Measurements from ENCODE around the gene MTRR.

MTRR gene

DNA sequence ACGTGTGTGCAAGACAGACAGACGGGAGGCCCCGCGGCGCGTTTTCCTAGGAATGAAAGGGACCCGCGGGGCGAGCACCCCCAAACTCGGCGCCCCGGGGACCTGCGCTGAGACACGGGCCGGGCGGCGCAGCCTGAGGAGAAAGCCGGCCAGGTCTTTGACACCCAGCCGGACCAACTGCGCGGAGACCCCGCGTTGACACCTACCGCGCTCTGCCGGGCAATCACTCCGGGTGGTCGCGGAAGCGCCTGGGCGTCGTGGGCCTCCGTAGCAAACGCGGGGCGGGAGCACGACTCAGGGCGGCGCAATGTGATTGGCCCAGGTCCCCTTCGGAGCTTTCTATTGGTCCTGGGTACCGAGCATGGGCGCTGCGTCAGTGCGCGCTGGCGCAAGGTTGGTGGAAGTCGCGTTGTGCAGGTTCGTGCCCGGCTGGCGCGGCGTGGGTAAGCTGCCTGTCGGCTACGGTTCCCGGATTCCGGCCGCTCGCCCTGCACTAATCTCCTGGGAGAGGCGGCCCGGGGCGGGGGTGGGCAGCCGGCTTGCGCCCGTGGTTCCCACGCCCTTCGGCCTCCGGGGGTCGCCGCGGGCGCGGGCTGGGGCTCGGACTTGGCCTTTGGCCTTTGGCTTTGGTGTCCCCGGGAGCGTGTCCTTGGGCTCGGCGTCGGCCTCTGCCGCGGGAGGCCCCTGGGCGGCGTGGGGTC is at the start of gene MTRR, which contains the start of gene FASTKD3:
MTRR (plus strand) TSS at position 376 of the 701 bp plus-strand sequence. CDS start 1,647 bp downstream, outside the sequence.
FASTKD3 (minus strand) TSS at position 259 of the 701 bp plus-strand sequence. CDS start 948 bp downstream, outside the sequence.
- Histone ChIP-seq H3K27ac (ENCODE audit: low read depth, low read length) (peak within 1 kb of the TSS; percentile 66), H3K4me3 (ENCODE audit: low read depth in 1 of 5, low read length in 5 of 5) (peak within 1 kb of the TSS; percentile 79 to 96 (median 91)), H3K9me3 (ENCODE audit: control insufficient read depth in 5 of 5, low read length in 5 of 5) (no peaks in the 10 kb centered on the region), H3K27me3 (ENCODE audit: control insufficient read depth in 5 of 5, insufficient read depth in 4 of 5, low read length in 5 of 5) (no peaks in the 10 kb centered on the region), H3K9ac (ENCODE audit: low read length in 5 of 5) (peak within 1 kb of the TSS; percentile 77 to 97 (median 92)), H3K36me3 (ENCODE audit: control insufficient read depth in 5 of 5, insufficient read depth in 5 of 5, low read length in 5 of 5) (peaks cover 1 to 17% (median 10%) of the 10 kb centered on the region in 5 donors), H3K4me1 (ENCODE audit: control insufficient read depth in 5 of 5, insufficient read depth in 5 of 5, low read length in 5 of 5) (peaks cover 2 to 36% (median 29%) of the 10 kb centered on the region in 5 donors)

DNA sequence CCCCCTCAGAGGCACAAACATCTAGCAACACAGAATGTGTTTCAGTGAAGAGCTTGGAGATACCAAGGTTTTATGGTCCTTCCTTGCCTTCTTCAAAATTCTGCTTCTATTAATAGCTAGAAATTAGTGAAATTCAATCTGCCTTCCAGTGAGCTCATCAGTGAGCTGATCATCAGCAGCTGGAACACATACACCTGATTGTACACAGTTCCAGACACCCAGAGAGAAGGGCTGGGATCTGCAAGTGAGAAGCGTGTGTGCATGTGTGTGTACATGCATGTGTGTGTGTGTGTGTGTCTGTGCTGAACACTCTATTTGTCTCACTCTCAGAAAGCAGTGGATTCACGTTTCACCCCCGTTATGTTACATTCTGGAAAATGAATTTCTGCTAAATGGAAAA is 46.5 kb upstream of the MTRR start:
- Histone ChIP-seq H3K4me3 (ENCODE audit: low read depth in 1 of 5, low read length in 5 of 5) (no peak overlapping the region), H3K9ac (ENCODE audit: low read length in 5 of 5) (no peak overlapping the region), H3K27me3 (ENCODE audit: control insufficient read depth in 5 of 5, insufficient read depth in 4 of 5, low read length in 5 of 5) (peaks cover 0 to 3% (median 0%) of the 10 kb centered on the region in 5 donors), H3K27ac (ENCODE audit: low read depth, low read length) (no peak overlapping the region), H3K36me3 (ENCODE audit: control insufficient read depth in 5 of 5, insufficient read depth in 5 of 5, low read length in 5 of 5) (no peaks in the 10 kb centered on the region), H3K4me1 (ENCODE audit: control insufficient read depth in 5 of 5, insufficient read depth in 5 of 5, low read length in 5 of 5) (peaks cover 0 to 7% (median 4%) of the 10 kb centered on the region in 5 donors), H3K9me3 (ENCODE audit: control insufficient read depth in 5 of 5, low read length in 5 of 5) (no peaks in the 10 kb centered on the region)

DNA sequence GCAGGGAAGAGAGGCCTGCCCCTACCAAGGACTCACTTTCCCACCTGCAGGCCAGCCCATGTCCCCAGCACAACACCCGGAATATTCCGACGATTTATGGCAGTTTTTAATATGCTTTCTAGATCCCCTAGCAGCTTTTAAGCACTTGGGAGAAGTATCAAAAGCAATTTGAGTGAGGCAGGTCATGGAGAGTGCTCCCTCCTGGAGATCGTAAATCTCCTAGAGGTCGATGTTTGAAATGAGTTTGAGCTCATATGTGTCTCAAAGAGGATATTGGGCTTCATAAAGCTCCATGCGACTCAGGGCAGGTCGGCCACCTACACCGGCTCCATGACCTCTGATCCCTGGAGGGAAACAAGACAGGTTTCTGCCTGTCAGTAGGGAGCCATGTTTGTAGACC is 45.4 kb upstream of the MTRR start:
- peaks cover 0 to 12% (median 5%) of the 10 kb centered on the region in 5 donors for H3K4me1 ChIP-seq (ENCODE audit: control insufficient read depth in 5 of 5, insufficient read depth in 5 of 5, low read length in 5 of 5)
- H3K27ac ChIP-seq (ENCODE audit: low read depth, low read length): no peak overlapping the region
- H3K9me3 ChIP-seq (ENCODE audit: control insufficient read depth in 5 of 5, low read length in 5 of 5): no peaks in the 10 kb centered on the region
- no peak overlapping the region for H3K4me3 ChIP-seq (ENCODE audit: low read depth in 1 of 5, low read length in 5 of 5)
- no peaks in the 10 kb centered on the region for H3K36me3 ChIP-seq (ENCODE audit: control insufficient read depth in 5 of 5, insufficient read depth in 5 of 5, low read length in 5 of 5)
- H3K27me3 ChIP-seq (ENCODE audit: control insufficient read depth in 5 of 5, insufficient read depth in 4 of 5, low read length in 5 of 5): peaks cover 0 to 3% (median 0%) of the 10 kb centered on the region in 5 donors
- no peak overlapping the region for H3K9ac ChIP-seq (ENCODE audit: low read length in 5 of 5)

DNA sequence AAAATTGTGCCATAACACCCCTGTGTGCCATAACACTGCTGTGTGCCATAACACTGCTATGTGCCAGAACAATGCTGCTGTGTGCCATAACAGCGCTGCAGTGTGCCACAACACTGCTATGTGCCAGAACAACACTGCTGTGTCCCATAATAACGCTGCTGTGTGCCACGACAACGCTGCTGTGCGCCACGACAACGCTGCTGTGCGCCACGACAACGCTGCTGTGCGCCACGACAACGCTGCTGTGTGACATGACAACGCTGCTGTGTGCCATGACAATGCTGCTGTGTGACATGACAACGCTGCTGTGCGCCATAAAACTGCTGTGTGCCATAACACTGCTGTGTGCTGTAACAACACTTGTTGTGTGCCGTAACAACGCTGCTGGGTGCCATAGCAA is 44.0 kb upstream of the MTRR start:
- peaks cover 0 to 3% (median 0%) of the 10 kb centered on the region in 5 donors for H3K27me3 ChIP-seq (ENCODE audit: control insufficient read depth in 5 of 5, insufficient read depth in 4 of 5, low read length in 5 of 5)
- H3K4me3 ChIP-seq (ENCODE audit: low read depth in 1 of 5, low read length in 5 of 5): no peak overlapping the region
- no peaks in the 10 kb centered on the region for H3K36me3 ChIP-seq (ENCODE audit: control insufficient read depth in 5 of 5, insufficient read depth in 5 of 5, low read length in 5 of 5)
- no peak overlapping the region for H3K9ac ChIP-seq (ENCODE audit: low read length in 5 of 5)
- peaks cover 0 to 12% (median 5%) of the 10 kb centered on the region in 5 donors for H3K4me1 ChIP-seq (ENCODE audit: control insufficient read depth in 5 of 5, insufficient read depth in 5 of 5, low read length in 5 of 5)
- H3K9me3 ChIP-seq (ENCODE audit: control insufficient read depth in 5 of 5, low read length in 5 of 5): no peaks in the 10 kb centered on the region
- no peak overlapping the region for H3K27ac ChIP-seq (ENCODE audit: low read depth, low read length)

DNA sequence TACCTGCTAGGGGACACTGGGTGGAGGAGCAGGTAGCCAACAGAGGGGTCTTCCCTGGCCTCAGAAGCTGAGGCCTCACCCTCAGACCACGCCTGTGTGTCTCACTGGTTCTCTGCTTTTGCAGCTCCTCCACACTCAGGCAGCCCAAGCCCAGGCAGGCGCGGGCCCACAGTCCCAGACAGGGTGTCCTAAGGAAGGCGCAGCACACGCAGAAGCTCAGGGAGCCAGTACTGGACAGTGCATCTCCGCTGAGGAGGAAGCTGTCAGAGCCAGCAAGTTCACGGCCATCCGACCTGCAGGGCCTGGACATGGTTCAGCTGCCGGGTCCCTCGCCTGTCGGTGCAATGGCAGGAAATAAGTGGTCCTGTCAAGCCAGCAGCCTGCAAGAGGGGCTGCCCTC is 43.3 kb upstream of the MTRR start:
- H3K9ac ChIP-seq (ENCODE audit: low read length in 5 of 5): no peak overlapping the region
- H3K27ac ChIP-seq (ENCODE audit: low read depth, low read length): no peak overlapping the region
- no peak overlapping the region for H3K4me3 ChIP-seq (ENCODE audit: low read depth in 1 of 5, low read length in 5 of 5)
- peaks cover 0 to 3% (median 0%) of the 10 kb centered on the region in 5 donors for H3K27me3 ChIP-seq (ENCODE audit: control insufficient read depth in 5 of 5, insufficient read depth in 4 of 5, low read length in 5 of 5)
- H3K36me3 ChIP-seq (ENCODE audit: control insufficient read depth in 5 of 5, insufficient read depth in 5 of 5, low read length in 5 of 5): no peaks in the 10 kb centered on the region
- peaks cover 0 to 12% (median 5%) of the 10 kb centered on the region in 5 donors for H3K4me1 ChIP-seq (ENCODE audit: control insufficient read depth in 5 of 5, insufficient read depth in 5 of 5, low read length in 5 of 5)
- no peaks in the 10 kb centered on the region for H3K9me3 ChIP-seq (ENCODE audit: control insufficient read depth in 5 of 5, low read length in 5 of 5)

DNA sequence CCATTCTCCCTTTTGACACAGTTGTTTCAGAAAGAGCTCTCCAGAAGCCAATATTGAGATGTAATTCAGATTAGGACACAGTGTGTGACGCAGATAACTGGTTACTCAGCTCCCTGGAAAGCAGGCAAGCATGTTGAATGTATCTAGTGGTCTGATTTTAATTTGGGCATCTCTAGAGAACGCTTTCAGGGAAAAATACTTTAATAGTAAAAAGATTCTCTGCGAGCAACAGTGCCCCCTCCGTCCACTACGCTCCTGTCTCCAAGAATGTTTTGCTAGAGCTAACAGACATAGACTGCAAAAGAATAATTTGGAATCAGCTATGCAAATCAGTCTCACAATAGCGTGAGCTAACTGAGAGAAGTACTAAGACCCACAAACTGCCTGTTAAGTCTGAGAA is 41.3 kb upstream of the MTRR start:
- Histone ChIP-seq H3K9me3 (ENCODE audit: control insufficient read depth in 5 of 5, low read length in 5 of 5) (no peaks in the 10 kb centered on the region), H3K4me3 (ENCODE audit: low read depth in 1 of 5, low read length in 5 of 5) (peak overlapping the region in 1 of 5 donors; percentile 4), H3K36me3 (ENCODE audit: control insufficient read depth in 5 of 5, insufficient read depth in 5 of 5, low read length in 5 of 5) (no peaks in the 10 kb centered on the region), H3K4me1 (ENCODE audit: control insufficient read depth in 5 of 5, insufficient read depth in 5 of 5, low read length in 5 of 5) (peaks cover 0 to 12% (median 5%) of the 10 kb centered on the region in 5 donors), H3K27me3 (ENCODE audit: control insufficient read depth in 5 of 5, insufficient read depth in 4 of 5, low read length in 5 of 5) (peaks cover 0 to 5% (median 0%) of the 10 kb centered on the region in 5 donors), H3K27ac (ENCODE audit: low read depth, low read length) (no peak overlapping the region), H3K9ac (ENCODE audit: low read length in 5 of 5) (no peak overlapping the region)

DNA sequence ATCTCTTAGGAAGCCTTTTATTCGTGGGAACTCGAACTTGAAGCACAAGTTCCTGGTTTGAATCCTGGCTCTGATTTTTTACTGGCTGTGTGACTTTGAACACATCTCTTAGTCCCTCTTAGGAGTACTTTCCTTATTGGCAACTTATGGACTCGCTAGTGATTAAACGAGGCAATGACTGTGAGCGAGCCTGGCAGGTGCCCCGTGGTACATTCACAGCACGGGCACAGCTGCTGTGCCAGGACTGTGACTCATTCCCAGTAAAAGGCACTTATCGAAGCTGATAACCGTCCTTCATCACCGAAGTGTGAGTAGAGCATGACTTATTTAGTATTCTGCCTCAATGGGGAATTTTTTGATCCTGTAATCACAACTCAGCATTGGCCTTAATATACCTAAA is 40.7 kb upstream of the MTRR start:
- H3K27ac ChIP-seq (ENCODE audit: low read depth, low read length): no peak overlapping the region
- H3K4me3 ChIP-seq (ENCODE audit: low read depth in 1 of 5, low read length in 5 of 5): no peak overlapping the region
- no peaks in the 10 kb centered on the region for H3K36me3 ChIP-seq (ENCODE audit: control insufficient read depth in 5 of 5, insufficient read depth in 5 of 5, low read length in 5 of 5)
- H3K27me3 ChIP-seq (ENCODE audit: control insufficient read depth in 5 of 5, insufficient read depth in 4 of 5, low read length in 5 of 5): peaks cover 0 to 5% (median 0%) of the 10 kb centered on the region in 5 donors
- peaks cover 0 to 12% (median 5%) of the 10 kb centered on the region in 5 donors for H3K4me1 ChIP-seq (ENCODE audit: control insufficient read depth in 5 of 5, insufficient read depth in 5 of 5, low read length in 5 of 5)
- no peak overlapping the region for H3K9ac ChIP-seq (ENCODE audit: low read length in 5 of 5)
- no peaks in the 10 kb centered on the region for H3K9me3 ChIP-seq (ENCODE audit: control insufficient read depth in 5 of 5, low read length in 5 of 5)

DNA sequence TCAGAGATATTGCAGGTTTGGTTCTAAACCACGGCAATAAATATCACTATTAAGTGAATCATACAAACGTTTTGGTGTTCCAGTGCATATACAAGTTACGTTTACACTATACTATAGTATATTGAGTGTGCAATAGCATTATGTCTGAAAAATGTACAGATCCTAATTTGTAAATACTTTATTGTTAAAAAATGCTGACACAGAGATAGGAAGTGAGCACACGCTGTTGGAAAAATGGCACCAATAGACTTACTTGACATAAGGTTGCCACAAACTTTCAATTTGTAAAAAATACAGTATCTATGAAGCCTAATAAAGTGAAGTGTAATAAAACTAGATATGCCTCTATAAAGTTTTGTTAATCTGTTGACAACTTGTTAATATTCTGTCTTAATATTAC is 34.0 kb upstream of the MTRR start:
- Histone ChIP-seq H3K9ac (ENCODE audit: low read length in 5 of 5) (no peak overlapping the region), H3K27me3 (ENCODE audit: control insufficient read depth in 5 of 5, insufficient read depth in 4 of 5, low read length in 5 of 5) (peaks cover 0 to 5% (median 0%) of the 10 kb centered on the region in 5 donors), H3K4me3 (ENCODE audit: low read depth in 1 of 5, low read length in 5 of 5) (no peak overlapping the region), H3K4me1 (ENCODE audit: control insufficient read depth in 5 of 5, insufficient read depth in 5 of 5, low read length in 5 of 5) (no peaks in the 10 kb centered on the region), H3K9me3 (ENCODE audit: control insufficient read depth in 5 of 5, low read length in 5 of 5) (no peaks in the 10 kb centered on the region), H3K27ac (ENCODE audit: low read depth, low read length) (no peak overlapping the region), H3K36me3 (ENCODE audit: control insufficient read depth in 5 of 5, insufficient read depth in 5 of 5, low read length in 5 of 5) (no peaks in the 10 kb centered on the region)

DNA sequence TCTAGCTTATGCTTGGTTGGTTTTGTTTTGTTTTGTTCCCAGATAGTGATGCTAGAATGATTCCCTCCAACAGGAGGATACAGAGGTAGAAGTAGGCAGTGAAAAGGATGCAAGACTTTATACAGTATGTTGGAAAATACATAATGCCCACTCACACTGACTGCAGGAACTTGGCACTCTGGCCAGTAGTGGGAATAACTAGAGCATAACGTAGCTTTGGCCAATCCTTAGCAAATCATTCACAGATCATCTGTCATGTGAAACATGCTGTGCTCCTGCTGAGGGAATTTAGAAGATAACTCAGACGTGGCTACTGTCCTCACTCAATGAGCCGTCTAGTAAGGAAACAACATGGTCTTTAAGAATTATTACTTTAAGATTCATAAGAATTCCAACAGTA is 31.5 kb upstream of the MTRR start:
- H3K36me3 ChIP-seq (ENCODE audit: control insufficient read depth in 5 of 5, insufficient read depth in 5 of 5, low read length in 5 of 5): no peaks in the 10 kb centered on the region
- H3K9me3 ChIP-seq (ENCODE audit: control insufficient read depth in 5 of 5, low read length in 5 of 5): no peaks in the 10 kb centered on the region
- H3K27me3 ChIP-seq (ENCODE audit: control insufficient read depth in 5 of 5, insufficient read depth in 4 of 5, low read length in 5 of 5): no peaks in the 10 kb centered on the region
- no peak overlapping the region for H3K9ac ChIP-seq (ENCODE audit: low read length in 5 of 5)
- H3K4me3 ChIP-seq (ENCODE audit: low read depth in 1 of 5, low read length in 5 of 5): no peak overlapping the region
- no peaks in the 10 kb centered on the region for H3K4me1 ChIP-seq (ENCODE audit: control insufficient read depth in 5 of 5, insufficient read depth in 5 of 5, low read length in 5 of 5)
- no peak overlapping the region for H3K27ac ChIP-seq (ENCODE audit: low read depth, low read length)

DNA sequence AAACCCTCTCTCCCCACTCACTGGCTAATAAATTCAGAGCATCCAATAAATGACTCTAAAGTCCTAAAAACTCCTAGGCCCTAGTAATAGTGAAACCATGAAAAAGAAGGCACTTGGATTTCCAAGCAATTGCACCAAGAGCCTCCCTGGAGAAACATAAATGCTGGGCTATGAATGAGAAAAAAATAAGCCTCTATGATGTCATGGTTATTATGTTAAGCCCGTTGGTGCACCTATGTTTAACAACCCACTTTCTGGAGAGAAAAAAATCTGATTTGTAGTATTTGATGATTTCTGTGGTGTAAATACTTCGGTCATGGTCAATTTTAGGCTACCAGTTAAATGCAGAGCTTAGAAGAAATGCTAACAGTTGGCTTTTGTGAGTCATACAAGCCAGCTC is 26.4 kb upstream of the MTRR start:
- no peak overlapping the region for H3K4me3 ChIP-seq (ENCODE audit: low read depth in 1 of 5, low read length in 5 of 5)
- H3K9ac ChIP-seq (ENCODE audit: low read length in 5 of 5): no peak overlapping the region
- H3K36me3 ChIP-seq (ENCODE audit: control insufficient read depth in 5 of 5, insufficient read depth in 5 of 5, low read length in 5 of 5): no peaks in the 10 kb centered on the region
- no peaks in the 10 kb centered on the region for H3K9me3 ChIP-seq (ENCODE audit: control insufficient read depth in 5 of 5, low read length in 5 of 5)
- peaks cover 0 to 3% (median 0%) of the 10 kb centered on the region in 5 donors for H3K27me3 ChIP-seq (ENCODE audit: control insufficient read depth in 5 of 5, insufficient read depth in 4 of 5, low read length in 5 of 5)
- H3K27ac ChIP-seq (ENCODE audit: low read depth, low read length): no peak overlapping the region
- no peaks in the 10 kb centered on the region for H3K4me1 ChIP-seq (ENCODE audit: control insufficient read depth in 5 of 5, insufficient read depth in 5 of 5, low read length in 5 of 5)

Data from subcutaneous abdominal adipose tissue (tissue), 5 donors.